Upper lobe of right lung (tissue), 1 donor: Measurements from ENCODE around the gene C19orf67. TPM values are rescaled to one million over a fixed set of nuclear protein-coding genes. Genes with fewer than 3 reads are reported as not detected.
"Not testable (repeated sequence)": the region's sequence is repeated elsewhere in the genome, so short reads cannot be mapped to it uniquely, and the experiment has no call there.

Experiments
- ATAC-seq: fragments of 200-7000 bp; cut with Tn5 transposase; one replicate; pipeline ENCODE4 v1.9.1; 2020; ENCODE audit warnings: mild to moderate bottlenecking, moderate library complexity
- DNase-seq: peaks from one replicate; pipeline ENCODE4 v3.0.0-alpha.2; 2020
- H3K27ac ChIP-seq: fragments of 200-600 bp; one replicate; pipeline ENCODE4 v1.8.0; 2022
- H3K27me3 ChIP-seq: fragments of 200-600 bp; one replicate; pipeline ENCODE4 v1.8.0; 2022; ENCODE audit warnings: mild to moderate bottlenecking
- H3K36me3 ChIP-seq: fragments of 200-600 bp; one replicate; pipeline ENCODE4 v1.8.0; 2022
- H3K4me1 ChIP-seq: fragments of 200-600 bp; one replicate; pipeline ENCODE4 v1.8.0; 2022
- H3K4me3 ChIP-seq: fragments of 200-600 bp; one replicate; pipeline ENCODE4 v1.8.0; 2022; ENCODE audit warnings: mild to moderate bottlenecking
- H3K9me3 ChIP-seq: fragments of 200-600 bp; one replicate; pipeline ENCODE4 v1.8.0; 2022
- intact Hi-C: fragments of 100-400 bp; cut with DNase I; formaldehyde crosslinking; loops from one replicate; pipeline ENCODE4 v1.11.0; 2022
- total RNA-seq: library from RNA; stranded (reverse); fragmentation: NEBNext Ultra II Directional; extraction: Animal tissue kit (Norgen Biotek cat#: 25700); gene quantifications from one replicate; pipeline ENCODE4 v1.2.1, GENCODE V29; 2021
- TF ChIP-seq, protein P1 (sequence below): fragments of 200-600 bp; IDR thresholded peaks from one replicate; pipeline ENCODE4 v1.8.0; 2022; ENCODE audit warnings: antibody characterized with exemption
- donor health status: DM: no; HTN: yes; CAD: no; lungs with severe emphysema.

Gene C19orf67
- total RNA-seq, 1 donor from 2014 or later = not detected

DNA sequence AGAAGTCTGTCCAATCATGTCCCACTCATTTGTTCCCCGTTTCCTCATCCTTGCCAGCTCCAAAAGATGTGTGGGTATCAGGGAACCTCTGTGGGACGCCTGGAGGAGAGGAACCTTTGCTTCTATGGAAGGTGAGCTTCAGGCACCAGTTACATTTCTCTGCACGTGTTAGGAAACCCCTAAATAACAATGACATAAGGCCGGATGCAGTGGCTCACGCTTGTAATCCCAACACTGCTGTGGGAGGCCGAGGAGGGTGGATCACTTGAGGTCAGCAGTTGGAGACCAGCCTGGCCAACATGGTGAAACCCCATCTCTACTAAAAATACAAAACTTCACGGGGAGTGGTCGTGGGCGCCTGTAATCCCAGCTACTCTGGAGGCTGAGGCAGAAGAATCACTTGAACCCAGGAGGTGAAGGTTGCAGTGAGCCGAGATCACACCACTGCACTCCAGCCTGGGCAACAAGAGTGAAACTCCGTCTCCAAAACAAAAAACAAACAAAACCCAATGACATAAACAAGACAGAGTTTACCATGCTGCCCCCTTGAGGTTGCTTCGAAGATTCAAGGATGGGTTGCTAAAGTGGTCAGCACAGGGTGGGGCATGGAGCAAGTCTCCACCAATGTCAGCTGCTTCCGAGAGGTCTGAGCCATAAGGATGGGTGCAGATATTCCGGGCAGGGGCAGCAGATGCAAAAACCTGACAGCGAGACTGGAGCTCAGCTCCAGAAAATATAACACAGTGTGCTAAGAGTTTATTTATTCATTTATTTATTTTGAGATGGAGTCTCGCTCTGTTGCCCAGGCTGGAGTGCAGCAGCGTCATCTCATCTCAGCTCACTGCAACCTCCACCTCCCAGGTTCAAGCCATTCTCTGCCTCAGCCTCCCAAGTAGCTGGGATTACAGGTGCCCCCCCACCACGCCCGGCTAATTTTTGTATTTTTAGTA lies 42.6 kb downstream of the C19orf67 start:
- peak overlapping the region; percentile 26 for H3K27ac ChIP-seq
- ATAC-seq = peak; percentile 85
- intact Hi-C loops, DNase-seq, H3K36me3 ChIP-seq, H3K4me1 ChIP-seq, H3K4me3 ChIP-seq, H3K27me3 ChIP-seq, H3K9me3 ChIP-seq: not testable (repeated sequence)
- TF ChIP-seq, protein P1, sequence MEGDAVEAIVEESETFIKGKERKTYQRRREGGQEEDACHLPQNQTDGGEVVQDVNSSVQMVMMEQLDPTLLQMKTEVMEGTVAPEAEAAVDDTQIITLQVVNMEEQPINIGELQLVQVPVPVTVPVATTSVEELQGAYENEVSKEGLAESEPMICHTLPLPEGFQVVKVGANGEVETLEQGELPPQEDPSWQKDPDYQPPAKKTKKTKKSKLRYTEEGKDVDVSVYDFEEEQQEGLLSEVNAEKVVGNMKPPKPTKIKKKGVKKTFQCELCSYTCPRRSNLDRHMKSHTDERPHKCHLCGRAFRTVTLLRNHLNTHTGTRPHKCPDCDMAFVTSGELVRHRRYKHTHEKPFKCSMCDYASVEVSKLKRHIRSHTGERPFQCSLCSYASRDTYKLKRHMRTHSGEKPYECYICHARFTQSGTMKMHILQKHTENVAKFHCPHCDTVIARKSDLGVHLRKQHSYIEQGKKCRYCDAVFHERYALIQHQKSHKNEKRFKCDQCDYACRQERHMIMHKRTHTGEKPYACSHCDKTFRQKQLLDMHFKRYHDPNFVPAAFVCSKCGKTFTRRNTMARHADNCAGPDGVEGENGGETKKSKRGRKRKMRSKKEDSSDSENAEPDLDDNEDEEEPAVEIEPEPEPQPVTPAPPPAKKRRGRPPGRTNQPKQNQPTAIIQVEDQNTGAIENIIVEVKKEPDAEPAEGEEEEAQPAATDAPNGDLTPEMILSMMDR = peak; percentile 56

DNA sequence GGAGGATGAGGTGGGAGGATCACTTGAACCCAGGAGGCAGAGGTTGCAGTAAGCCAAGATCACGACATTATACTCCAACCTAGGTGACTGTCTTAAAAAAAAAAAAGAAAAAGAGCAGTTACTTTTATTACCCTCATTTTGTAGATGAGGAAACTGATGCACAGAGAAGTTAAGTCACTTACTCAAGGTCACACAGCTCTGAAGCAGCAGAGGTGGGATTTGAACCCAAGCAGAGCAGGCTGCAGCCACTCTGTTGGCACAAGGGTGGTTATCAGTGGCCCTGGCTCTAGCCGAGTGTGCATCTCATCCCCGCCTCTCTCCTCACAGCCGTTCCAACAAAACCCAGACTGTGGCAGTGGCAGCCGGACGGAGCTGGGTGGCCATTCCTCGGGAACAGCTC lies 46.4 kb downstream of the C19orf67 start:
- no peak for ATAC-seq
- no peak overlapping the region for H3K4me3 ChIP-seq
- no peaks in the 10 kb centered on the region for H3K4me1 ChIP-seq
- no peak for DNase-seq
- no peaks in the 10 kb centered on the region for H3K27me3 ChIP-seq
- no peak overlapping the region for H3K27ac ChIP-seq
- no peaks in the 10 kb centered on the region for H3K36me3 ChIP-seq
- TF ChIP-seq, protein P1 = no peak
- intact Hi-C loops = no loop called here
- H3K9me3 ChIP-seq = no peaks in the 10 kb centered on the region

DNA sequence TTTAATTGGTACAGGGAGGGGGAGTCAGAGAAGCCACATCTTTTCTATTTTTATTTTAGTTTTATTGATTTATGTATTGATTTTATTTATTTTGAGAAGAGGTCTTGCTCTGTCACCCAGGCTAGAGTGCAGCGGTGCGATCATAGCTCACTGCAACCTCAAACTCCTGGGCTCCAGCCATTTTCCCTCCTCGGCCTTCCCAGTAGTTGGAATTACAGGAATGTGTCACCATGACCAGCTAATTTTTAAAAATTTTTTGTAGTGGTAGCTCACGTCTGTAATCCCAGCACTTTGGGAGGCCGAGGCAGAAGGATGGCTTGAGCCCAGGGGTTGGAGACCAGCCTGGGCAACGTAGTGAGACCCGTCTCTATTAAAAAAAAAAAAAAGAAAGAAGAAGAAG lies 49.9 kb downstream of the C19orf67 start:
- ATAC-seq = no peak
- intact Hi-C loops = no loop called here
- TF ChIP-seq, protein P1 = no peak

DNA sequence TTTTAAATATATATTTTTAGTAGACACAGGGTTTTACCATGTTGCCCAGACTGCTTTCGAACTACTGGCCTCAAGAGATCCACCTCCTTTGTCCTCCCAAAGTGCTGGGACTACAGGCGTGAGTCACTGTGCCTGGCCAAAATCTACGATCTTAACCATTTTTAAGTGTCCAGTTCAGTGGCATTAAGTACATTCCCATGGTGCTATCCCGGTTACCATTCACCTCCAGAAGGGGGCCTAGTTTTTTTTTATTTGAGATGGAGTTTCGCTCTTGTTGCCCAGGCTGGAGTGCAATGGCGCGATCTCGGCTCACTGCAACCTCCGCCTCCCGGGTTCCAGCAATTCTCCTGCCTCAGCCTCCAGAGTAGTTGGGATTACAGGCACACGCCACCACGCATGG lies 50.4 kb downstream of the C19orf67 start:
- intact Hi-C loops, H3K27ac ChIP-seq, H3K36me3 ChIP-seq, ATAC-seq, H3K9me3 ChIP-seq, H3K27me3 ChIP-seq, H3K4me3 ChIP-seq, H3K4me1 ChIP-seq, DNase-seq: not testable (repeated sequence)

More for the DNA sequence above, 49.9 kb downstream of the C19orf67 start:
- Histone ChIP-seq H3K9me3 (no peaks in the 10 kb centered on the region), H3K27me3 (no peaks in the 10 kb centered on the region), H3K27ac (no peak overlapping the region), H3K36me3 (no peaks in the 10 kb centered on the region), H3K4me1 (peaks cover 8% of the 10 kb centered on the region), H3K4me3 (no peak overlapping the region)
- DNase-seq = no peak

DNA sequence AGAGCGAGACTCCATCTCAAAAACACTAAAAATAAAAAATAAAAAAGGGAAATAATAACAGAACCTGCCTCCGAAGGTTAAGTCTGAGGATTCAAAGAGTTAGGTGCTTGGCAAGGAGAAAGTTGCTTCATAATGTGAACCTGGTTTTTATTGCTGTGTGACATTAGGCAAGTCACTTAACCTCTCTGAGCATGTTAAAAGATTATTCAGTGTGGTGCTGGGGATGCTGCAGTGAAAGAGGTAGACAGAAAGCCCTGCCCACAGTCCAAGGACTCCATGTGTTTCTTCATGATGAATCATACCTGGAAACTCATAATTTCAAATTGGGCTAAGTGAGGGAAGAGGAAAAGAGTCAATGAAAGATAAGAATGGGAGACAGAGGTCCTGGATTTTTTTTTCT lies 51.6 kb downstream of the C19orf67 start:
- Histone ChIP-seq H3K4me1 (peaks cover 8% of the 10 kb centered on the region), H3K9me3 (no peaks in the 10 kb centered on the region), H3K27me3 (no peaks in the 10 kb centered on the region), H3K27ac (no peak overlapping the region), H3K36me3 (no peaks in the 10 kb centered on the region), H3K4me3 (no peak overlapping the region)
- TF ChIP-seq, protein P1 = no peak
- DNase-seq (no peak), ATAC-seq (no peak)
- intact Hi-C loops = no loop called here

DNA sequence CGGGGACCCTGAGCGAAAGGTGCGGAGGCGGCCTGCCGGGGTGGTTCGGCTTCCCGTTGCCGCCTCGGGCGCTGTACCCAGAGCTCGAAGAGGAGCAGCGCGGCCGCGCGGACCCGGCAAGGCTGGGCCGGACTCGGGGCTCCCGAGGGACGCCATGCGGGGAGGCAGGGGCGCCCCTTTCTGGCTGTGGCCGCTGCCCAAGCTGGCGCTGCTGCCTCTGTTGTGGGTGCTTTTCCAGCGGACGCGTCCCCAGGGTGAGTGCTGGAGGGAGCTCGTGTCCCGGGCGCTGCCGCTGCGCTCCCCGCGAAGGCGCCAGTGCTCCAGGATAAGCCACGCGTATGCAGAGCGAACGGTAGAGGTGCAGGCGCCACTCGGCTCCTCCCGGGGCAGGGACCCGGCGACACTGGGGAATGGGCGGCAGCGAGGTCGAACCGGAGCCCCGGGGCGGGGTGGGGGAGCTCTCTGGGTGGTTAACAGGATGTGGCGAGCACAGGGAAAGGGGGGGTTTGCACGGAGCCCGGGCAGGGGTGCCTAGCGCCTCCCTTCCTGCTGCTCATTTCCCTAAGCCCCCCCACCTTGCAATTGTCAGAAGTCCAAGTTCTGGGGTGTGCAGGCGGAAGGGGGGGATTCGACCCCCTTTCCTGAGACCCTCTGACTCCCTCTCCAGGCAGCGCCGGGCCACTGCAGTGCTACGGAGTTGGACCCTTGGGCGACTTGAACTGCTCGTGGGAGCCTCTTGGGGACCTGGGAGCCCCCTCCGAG lies 53.7 kb downstream of the C19orf67 start, which contains the start of gene IL27RA:
Gene IL27RA (plus strand): TSS at position 44 of the 762 bp plus-strand sequence. CDS start 111 bp downstream, at position 155.
- DNase-seq = peak; percentile 86
- peak; percentile 89 for ATAC-seq
- Histone ChIP-seq H3K4me3 (peak within 1 kb of the TSS; percentile 79), H3K27ac (peak within 1 kb of the TSS; percentile 88), H3K9me3 (no peaks in the 10 kb centered on the region), H3K4me1 (peaks cover 8% of the 10 kb centered on the region), H3K27me3 (no peaks in the 10 kb centered on the region), H3K36me3 (no peaks in the 10 kb centered on the region)
- intact Hi-C loops = no loop called here
- TF ChIP-seq, protein P1 = peak; percentile 71
